Transverse colon (tissue), 3 donors: ENCODE data around the gene NBEA.

Experiments
- EP300 ChIP-seq: sonication (generic); formaldehyde crosslinking; IDR thresholded peaks from one replicate; pipeline ENCODE4 v1.6.1; 2017; ENCODE audit warnings: antibody characterized with exemption, low read depth
- TF ChIP-seq, protein P1 (sequence below), 5 experiments: fragments of 200-600 bp in 3 of 5; fragments of 450-650 bp in 2 of 5; sonication (generic) in 3 of 5; IDR thresholded peaks; 1 replicate in 2 of 5; 2 replicates in 3 of 5; pipeline ENCODE4 v1.5.1; 2016 to 2017; ENCODE audit warnings: antibody characterized with exemption in 5 of 5, inconsistent platforms in 3 of 5, mild to moderate bottlenecking in 2 of 5, moderate library complexity in 1 of 5

DNA sequence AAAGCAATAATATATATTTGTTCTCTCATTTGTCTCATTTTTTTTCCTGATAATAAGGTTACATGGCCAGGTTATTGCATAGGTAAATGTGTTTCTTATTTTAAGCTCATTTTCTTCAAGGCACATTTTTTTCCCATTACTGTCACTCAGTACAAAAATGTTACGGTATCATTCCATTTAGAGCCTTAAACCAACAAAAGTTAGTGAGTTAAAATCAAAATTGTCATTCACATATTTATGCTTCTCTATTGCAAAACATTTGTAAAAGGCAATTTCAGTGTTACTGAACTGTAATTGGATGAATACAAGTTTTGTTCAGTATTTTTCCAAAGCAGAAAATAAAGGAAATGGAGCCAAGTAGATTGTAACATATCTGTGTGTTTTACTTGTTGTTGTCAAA lies 652.0 kb downstream of the NBEA start:
- TF ChIP-seq, protein P1, sequence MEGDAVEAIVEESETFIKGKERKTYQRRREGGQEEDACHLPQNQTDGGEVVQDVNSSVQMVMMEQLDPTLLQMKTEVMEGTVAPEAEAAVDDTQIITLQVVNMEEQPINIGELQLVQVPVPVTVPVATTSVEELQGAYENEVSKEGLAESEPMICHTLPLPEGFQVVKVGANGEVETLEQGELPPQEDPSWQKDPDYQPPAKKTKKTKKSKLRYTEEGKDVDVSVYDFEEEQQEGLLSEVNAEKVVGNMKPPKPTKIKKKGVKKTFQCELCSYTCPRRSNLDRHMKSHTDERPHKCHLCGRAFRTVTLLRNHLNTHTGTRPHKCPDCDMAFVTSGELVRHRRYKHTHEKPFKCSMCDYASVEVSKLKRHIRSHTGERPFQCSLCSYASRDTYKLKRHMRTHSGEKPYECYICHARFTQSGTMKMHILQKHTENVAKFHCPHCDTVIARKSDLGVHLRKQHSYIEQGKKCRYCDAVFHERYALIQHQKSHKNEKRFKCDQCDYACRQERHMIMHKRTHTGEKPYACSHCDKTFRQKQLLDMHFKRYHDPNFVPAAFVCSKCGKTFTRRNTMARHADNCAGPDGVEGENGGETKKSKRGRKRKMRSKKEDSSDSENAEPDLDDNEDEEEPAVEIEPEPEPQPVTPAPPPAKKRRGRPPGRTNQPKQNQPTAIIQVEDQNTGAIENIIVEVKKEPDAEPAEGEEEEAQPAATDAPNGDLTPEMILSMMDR (IDR thresholded peaks at IDR 0.05) = no peak
- TF ChIP-seq EP300 = no peak
